WTC11 (cell line): ENCODE results near the gene CBX5.
"Not testable (repeated sequence)": the region's sequence is repeated elsewhere in the genome, so short reads cannot be mapped to it uniquely, and the experiment has no call there.

ENCODE experiments used
- CTCF ChIP-seq: fragments of 200-600 bp; IDR thresholded peaks from 2 replicates; pipeline ENCODE4 v1.8.0; 2022; ENCODE audit warnings: antibody characterized with exemption
- EMX1 ChIP-seq: fragments of 250-450 bp; sonication (Bioruptor Pico); IDR thresholded peaks from 2 replicates; pipeline ENCODE4 v1.8.0; 2021; ENCODE audit warnings: mild to moderate bottlenecking
- FOXK1 ChIP-seq: sonication (generic); formaldehyde crosslinking; IDR thresholded peaks from 2 replicates; pipeline ENCODE4 v1.8.0; 2022; ENCODE audit warnings: mild to moderate bottlenecking, moderate library complexity, missing genetic modification reagents
- GABPB1 ChIP-seq: sonication (generic); formaldehyde crosslinking; IDR thresholded peaks from 2 replicates; pipeline ENCODE4 v1.8.1; 2023; ENCODE audit warnings: mild to moderate bottlenecking, missing genetic modification reagents
- NR1H2 ChIP-seq: sonication (generic); formaldehyde crosslinking; IDR thresholded peaks from 2 replicates; pipeline ENCODE4 v1.9.0; 2021; ENCODE audit warnings: mild to moderate bottlenecking, moderate library complexity, missing genetic modification reagents
- PRDM15 ChIP-seq: sonication (generic); formaldehyde crosslinking; IDR thresholded peaks from 2 replicates; pipeline ENCODE4 v1.8.0; 2022; ENCODE audit warnings: missing genetic modification reagents
- PREB ChIP-seq: sonication (generic); formaldehyde crosslinking; IDR thresholded peaks from 2 replicates; pipeline ENCODE4 v1.8.1; 2022; ENCODE audit warnings: mild to moderate bottlenecking, missing genetic modification reagents, moderate library complexity, borderline replicate concordance
- RELA ChIP-seq: sonication (generic); formaldehyde crosslinking; IDR thresholded peaks from 2 replicates; pipeline ENCODE4 v1.8.1; 2022; ENCODE audit warnings: missing genetic modification reagents, mild to moderate bottlenecking, borderline replicate concordance
- TCF7 ChIP-seq: sonication (generic); formaldehyde crosslinking; IDR thresholded peaks from 2 replicates; pipeline ENCODE4 v1.8.0; 2022; ENCODE audit warnings: mild to moderate bottlenecking, low read depth, missing genetic modification reagents, moderate library complexity
- USF1 ChIP-seq: sonication (generic); formaldehyde crosslinking; IDR thresholded peaks from 2 replicates; pipeline ENCODE4 v1.8.0; 2022; ENCODE audit warnings: mild to moderate bottlenecking, missing genetic modification reagents
- USF2 ChIP-seq: sonication (generic); formaldehyde crosslinking; IDR thresholded peaks from 2 replicates; pipeline ENCODE4 v1.8.1; 2023; ENCODE audit warnings: mild to moderate bottlenecking, missing genetic modification reagents, moderate library complexity
- ZNF138 ChIP-seq: sonication (generic); formaldehyde crosslinking; conservative IDR thresholded peaks from 2 replicates; pipeline ENCODE4 v1.8.1; 2022; ENCODE audit warnings: mild to moderate bottlenecking, moderate library complexity, missing genetic modification reagents

GRCh38 chr12:54281261-54281638, 1.3 kb upstream of the CBX5 start:
- TF ChIP-seq CTCF; NR1H2 (CRISPR knock-in tag); USF2 (CRISPR knock-in tag); PREB (CRISPR knock-in tag); GABPB1 (CRISPR knock-in tag); PRDM15 (CRISPR knock-in tag); RELA (CRISPR knock-in tag); ZNF138 (CRISPR knock-in tag); FOXK1 (CRISPR knock-in tag); TCF7 (CRISPR knock-in tag): not testable (repeated sequence)
- TF ChIP-seq USF1 (CRISPR knock-in tag): 0 out of 2 replicates have a peak, but pooled peaks have one; percentile 4
- TF ChIP-seq EMX1 (CRISPR knock-in tag): peak; percentile 22; the same call in 1 of the 2 replicates
